ENCODE data around the gene SLC17A1.

Gene SLC17A1

DNA sequence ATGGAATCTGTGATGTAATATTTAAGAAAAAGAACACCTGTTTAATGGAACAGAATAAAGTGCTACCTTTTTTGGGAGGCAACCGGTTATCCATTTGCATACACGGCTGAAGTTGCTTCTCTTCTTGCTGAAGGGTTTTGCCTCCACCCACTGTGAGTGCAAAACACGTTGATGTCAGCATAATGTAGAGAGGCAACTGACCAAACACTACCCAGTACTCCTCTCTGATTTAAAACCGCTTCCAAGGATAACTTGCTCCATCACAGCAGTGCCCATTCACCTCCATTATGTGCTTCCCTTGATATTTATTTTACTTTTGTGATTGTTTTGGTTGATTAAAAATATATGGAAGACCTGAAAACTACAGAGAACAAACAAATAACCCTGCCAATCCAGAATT lies 1.4 kb downstream of the SLC17A1 start:
- no peak for DNase-seq

GRCh38 chr6:25829375-25829774 lies 2.5 kb downstream of the SLC17A1 start:
- no peak for DNase-seq

DNA sequence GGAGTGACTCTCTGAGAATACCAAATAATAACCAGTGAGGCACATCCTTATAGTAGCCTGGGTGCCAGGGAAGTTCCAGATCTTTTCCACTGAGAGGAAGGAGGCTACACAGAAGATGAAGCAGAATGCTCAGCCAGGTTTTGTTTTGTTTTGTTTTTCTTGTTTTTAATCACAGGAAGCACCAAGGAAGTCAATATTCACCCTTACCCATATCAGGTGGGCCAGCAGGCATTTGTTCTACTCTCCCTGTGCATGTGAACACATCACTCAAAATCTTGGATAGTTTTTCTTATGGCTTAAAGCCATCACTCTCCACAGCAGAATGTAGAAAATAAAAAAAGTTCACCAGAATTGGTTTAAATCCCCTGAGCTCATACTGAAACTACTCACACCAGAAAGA lies 10.5 kb downstream of the SLC17A1 start:
- DNase-seq, result no peak

GRCh38 chr6:25816252-25816651 lies 15.6 kb downstream of the SLC17A1 start:
- no peak for DNase-seq

GRCh38 chr6:25815194-25815593 lies 16.7 kb downstream of the SLC17A1 start:
- no peak for DNase-seq

DNA sequence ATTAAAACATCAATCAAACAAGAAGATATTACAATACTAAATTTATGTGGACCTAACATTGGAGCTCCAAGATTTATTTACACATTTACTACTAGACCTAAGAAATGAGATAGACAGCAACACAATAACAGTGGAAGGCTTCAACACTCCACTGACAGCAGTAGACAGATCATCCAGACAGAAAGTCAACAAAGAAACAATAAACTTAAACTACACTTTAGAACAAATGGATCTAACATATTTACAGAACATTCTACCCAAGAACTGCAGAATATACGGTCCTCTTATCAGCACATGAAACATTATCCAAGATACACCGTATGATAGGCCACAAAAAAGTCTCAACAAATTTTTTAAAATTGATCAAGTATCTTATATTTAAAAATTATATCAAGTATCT lies 27.0 kb downstream of the SLC17A1 start:
- DNase-seq, result no peak

- no peak for DNase-seq
Observed at GRCh38 chr6:25801436-25801835, 30.4 kb downstream of the SLC17A1 start.

- no peak for DNase-seq
Observed at GRCh38 chr6:25794784-25795183, 37.1 kb downstream of the SLC17A1 start.

DNA sequence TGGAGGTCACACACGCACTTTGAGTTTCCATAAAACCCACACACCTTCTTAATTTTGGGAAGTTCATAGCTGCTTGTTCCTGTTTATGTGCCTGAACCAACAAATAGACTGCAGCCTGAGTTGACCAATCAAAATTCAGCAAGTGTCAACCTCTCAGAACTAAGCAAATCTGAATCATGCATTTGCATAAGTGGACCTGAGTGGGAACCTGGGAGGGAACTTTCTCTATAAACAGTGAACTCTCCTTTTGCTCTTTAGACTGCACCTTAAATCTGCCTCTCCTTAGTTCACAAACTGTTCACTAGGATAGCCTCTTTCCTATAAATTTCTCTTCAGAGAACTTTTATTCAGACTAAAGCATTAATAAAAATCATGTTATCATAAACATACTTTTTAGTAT lies 37.9 kb downstream of the SLC17A1 start:
- no peak for DNase-seq

DNA sequence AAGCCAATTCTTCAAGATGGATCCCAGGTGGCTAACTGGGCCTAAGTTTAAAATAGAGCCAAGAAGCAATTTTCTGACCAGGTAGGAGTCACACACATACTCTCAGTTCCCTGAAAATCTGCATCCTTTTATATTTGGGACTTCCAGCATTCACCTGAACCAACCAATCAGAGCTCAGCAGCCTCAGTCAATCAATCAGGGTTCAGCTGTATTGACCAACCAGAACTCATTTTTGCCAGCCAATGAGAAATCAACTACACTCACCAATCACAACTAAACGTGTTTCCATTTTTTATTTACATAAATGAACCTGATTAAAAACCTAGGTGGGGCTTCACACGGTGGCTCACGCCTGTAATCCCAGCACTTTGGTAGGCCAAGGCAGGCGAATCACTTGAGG lies 39.8 kb downstream of the SLC17A1 start:
- DNase-seq, result no peak

- DNase-seq, result no peak
Observed at GRCh38 chr6:25789475-25789874, 42.4 kb downstream of the SLC17A1 start.

GRCh38 chr6:25788305-25788922 lies 43.4 kb downstream of the SLC17A1 start:
- no peak for DNase-seq

DNA sequence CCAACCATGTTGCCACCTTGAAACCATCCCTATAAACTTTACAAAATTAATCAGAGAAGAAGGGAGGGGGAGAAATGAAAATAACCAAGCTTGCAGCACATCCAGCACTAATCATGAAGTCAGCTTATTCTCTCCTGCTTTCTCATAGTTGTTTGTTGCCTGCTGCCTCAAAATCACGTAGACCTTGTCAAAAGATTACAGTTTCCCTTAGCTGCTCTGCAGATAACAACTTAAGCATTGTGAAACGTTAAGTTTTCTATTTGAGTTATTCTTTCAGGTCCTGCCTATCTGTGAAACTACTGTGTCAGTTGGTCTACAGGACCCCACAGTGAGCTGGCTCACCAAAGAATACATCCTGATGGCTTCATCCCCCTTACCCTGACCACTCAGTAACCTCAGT lies 44.4 kb downstream of the SLC17A1 start:
- DNase-seq, result no peak

- no peak for DNase-seq
Observed at GRCh38 chr6:25781134-25781533, 50.7 kb downstream of the SLC17A1 start.

GRCh38 chr6:25777856-25778649 lies 53.8 kb downstream of the SLC17A1 start:
- no peak for DNase-seq

- DNase-seq, result no peak
Observed at GRCh38 chr6:25777031-25777430, 54.8 kb downstream of the SLC17A1 start.

- no peak for DNase-seq
Observed at GRCh38 chr6:25774120-25774715, 57.6 kb downstream of the SLC17A1 start.

DNA sequence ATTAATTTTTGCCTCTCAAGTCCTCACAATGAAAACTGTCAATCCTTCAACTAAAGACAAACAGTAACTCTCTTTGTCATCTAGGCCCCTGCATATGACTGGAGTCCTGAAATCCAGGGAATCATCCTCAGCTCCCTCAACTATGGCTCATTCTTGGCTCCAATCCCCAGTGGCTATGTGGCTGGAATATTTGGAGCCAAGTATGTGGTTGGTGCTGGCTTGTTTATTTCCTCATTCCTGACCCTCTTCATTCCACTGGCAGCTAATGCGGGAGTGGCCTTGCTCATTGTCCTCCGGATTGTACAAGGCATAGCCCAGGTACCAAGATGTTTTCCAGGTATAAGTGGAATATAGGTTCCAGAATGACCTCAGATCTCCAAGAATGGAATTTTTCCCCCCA lies 61.9 kb downstream of the SLC17A1 start:
- DNase-seq, result no peak

DNA sequence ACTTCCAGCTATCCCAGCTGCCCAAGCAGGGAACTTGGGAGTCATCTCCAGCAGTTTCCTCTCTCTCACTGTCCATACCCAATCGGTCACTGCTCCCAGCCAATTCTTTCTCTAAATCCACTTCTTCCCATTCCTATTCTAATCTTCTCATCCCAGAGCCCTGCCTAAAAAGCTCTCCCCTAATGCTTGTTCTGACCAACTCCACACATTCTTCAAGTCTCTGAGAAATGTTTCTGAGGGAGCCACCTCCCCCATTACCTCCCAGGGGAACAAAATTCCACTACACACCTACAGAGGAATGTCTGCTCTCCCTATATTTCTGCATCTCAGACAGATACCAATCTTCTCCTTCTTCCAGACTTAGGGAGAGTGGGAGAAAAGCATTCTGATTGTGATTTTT lies 63.3 kb downstream of the SLC17A1 start:
- no peak for DNase-seq

GRCh38 chr6:25764611-25765010 lies 67.2 kb downstream of the SLC17A1 start:
- no peak for DNase-seq

GRCh38 chr6:25757936-25758642 lies 73.8 kb downstream of the SLC17A1 start:
- no peak for DNase-seq

DNA sequence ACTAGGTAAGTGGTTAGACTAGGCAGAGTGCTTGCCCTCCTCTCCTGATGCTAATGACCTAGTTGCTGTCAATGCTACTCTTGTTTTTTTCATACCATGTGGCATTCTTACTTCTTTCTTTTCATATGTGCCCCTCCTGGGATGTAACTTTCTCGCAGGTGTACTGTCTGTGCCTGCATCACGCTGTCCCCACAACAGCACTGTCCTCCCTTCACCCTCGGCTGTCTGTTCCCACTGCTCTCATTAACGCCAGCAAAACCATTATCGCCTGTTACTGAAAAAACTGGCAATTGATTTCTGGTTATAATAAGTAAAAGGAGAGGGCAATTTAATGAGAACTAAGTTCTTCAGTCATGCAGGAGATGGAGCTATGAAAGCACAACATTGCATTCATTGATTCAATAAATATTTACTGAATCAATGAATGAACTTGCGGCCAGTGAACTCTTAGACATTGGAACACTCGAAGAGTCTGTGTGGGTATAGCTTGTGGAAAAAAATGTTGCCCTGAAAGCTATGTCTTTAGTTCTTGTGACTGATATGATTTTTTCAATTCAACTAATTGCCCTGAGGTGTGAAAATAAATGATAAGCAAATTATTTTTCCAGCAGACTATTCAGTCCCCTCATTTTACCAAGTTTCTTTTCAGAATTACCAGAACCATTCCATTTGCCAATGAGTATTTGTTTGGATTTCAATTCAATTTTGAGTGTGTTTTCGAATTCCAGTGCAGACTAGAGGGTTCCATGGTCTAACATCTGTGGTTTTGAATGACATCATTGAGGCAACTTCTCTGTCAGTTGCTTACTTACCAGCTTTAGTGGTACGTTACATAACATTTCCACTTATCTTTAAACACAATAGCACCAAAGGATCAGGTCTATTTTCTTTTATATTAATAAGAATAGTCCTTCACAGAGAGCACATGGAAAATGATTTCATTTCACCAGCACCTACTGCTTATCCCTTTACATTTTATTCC lies 75.2 kb downstream of the SLC17A1 start:
- DNase-seq, result no peak
